Measurements from ENCODE around the gene CFAP91.

Gene CFAP91

DNA sequence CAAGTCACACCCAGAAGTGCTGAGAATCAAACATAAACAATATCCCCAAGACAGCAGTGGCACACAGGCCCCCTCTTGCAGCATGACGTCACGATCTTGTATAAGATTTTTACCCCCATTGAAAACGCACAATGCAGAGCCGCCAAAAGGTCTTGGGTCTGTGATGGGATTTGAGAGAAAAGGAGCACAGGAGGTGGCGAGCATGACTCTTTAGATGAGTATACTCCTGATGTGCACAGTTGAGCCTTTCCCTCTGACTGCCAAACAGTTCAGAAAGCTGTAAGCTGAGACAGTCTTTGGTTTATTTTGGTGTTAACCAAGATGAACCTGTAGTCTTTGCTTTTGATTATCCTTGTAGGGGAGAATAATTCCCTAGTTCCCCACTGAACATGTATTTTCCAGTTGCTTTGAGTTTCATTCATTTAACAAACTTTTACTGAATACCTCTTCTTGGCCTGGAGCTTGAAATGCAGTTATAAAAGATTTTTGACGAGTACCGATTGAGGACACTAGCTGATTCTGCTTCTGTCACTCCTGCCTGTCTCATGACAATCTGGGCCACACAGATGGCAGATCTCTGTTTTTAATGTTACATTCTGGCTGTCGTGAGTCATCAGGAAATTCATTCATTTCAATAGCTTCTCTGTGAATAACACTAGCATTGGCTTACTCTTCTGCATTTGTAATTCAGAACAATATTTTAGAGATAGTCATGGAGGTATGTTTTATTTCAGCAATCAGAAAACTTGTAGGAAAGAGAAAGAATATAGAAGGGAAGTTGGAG is 28.9 kb downstream of the CFAP91 start:
- H3K9ac ChIP-seq (ENCODE audit: low read length), result no peak overlapping the region
- H3K4me3 ChIP-seq (ENCODE audit: low read length), result no peak overlapping the region
- no peaks in the 10 kb centered on the region for H3K9me3 ChIP-seq (ENCODE audit: control insufficient read depth, low read length)
- no peaks in the 10 kb centered on the region for H3K4me1 ChIP-seq (ENCODE audit: control insufficient read depth, insufficient read depth, low read length)
- H3K36me3 ChIP-seq (ENCODE audit: control insufficient read depth, insufficient read depth, low read length), result no peaks in the 10 kb centered on the region
- H3K27me3 ChIP-seq (ENCODE audit: control insufficient read depth, insufficient read depth, low read length), result no peaks in the 10 kb centered on the region

DNA sequence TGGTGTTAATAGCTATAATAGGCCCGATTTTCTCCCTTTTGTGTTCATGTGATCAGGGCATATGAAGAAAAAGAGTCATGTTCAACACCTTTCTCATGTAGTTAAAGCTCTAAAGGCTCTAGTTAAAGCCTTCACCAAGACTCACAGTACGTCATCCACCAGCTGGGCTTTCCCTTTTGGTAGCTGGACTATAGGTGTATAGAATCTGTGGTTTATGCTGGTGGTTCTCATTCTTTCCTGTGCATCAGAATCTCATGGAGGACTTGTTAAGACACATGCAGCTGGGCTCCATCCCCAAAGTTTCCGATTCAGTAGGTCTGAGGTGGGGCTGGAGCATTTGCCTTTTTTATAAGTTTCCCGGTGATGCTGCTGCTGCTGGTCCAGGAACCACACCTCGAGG is 31.0 kb downstream of the CFAP91 start:
- no peak overlapping the region for H3K4me3 ChIP-seq (ENCODE audit: low read length)
- H3K36me3 ChIP-seq (ENCODE audit: control insufficient read depth, insufficient read depth, low read length), result no peaks in the 10 kb centered on the region
- no peaks in the 10 kb centered on the region for H3K4me1 ChIP-seq (ENCODE audit: control insufficient read depth, insufficient read depth, low read length)
- no peak overlapping the region for H3K9ac ChIP-seq (ENCODE audit: low read length)
- H3K9me3 ChIP-seq (ENCODE audit: control insufficient read depth, low read length), result no peaks in the 10 kb centered on the region
- no peaks in the 10 kb centered on the region for H3K27me3 ChIP-seq (ENCODE audit: control insufficient read depth, insufficient read depth, low read length)

- Histone ChIP-seq H3K9ac (ENCODE audit: low read length) (no peak overlapping the region), H3K27me3 (ENCODE audit: control insufficient read depth, insufficient read depth, low read length) (no peaks in the 10 kb centered on the region), H3K4me3 (ENCODE audit: low read length) (no peak overlapping the region), H3K4me1 (ENCODE audit: control insufficient read depth, insufficient read depth, low read length) (no peaks in the 10 kb centered on the region), H3K9me3 (ENCODE audit: control insufficient read depth, low read length) (no peaks in the 10 kb centered on the region), H3K36me3 (ENCODE audit: control insufficient read depth, insufficient read depth, low read length) (no peaks in the 10 kb centered on the region)
These were observed 35.9 kb downstream of the CFAP91 start for GRCh38 chr3:119738741-119739140.

DNA sequence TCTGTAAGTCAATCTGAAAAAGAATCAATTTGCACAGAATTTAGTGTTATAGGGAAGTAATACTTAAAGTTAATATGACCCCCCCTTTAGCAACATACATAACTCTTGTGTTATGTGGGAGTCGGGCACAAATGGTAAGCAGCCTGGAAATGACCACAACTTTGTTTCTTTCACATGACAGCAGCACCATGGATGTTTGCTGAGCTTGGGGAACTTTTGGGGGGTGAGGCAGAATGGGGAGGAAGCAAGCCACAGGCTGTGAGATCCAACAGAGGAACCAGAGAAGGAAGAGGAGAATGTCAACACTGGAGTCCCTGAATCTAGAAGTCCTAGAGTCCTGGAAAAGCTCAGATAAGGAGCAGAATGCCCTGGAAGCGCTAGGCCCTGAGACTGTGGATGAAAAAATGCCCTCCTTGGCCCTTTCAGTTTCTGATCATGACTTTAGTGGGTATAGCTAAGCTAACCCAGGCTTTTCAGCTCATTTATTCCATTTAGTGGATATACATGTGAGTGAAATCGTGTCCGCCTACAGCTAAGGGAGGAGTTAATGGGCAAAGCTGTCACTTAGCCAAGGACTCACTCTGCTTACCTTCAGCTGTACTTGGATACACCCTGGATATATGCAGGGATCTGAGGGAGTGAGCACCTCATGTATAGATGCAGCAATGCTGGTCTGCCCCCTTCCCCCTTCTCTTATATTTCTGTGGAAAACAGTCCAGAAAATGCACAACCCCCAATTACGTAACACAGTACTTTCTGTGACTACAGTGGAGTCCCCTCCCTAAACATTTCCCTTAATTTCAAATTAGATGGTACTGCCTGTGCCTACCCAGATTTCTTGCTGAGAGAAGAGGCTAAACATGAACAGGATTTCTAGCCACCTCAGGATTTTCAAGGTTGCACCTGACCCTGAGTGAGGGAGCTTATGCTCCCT is 39.1 kb downstream of the CFAP91 start:
- no peak overlapping the region for H3K9ac ChIP-seq (ENCODE audit: low read length)
- no peaks in the 10 kb centered on the region for H3K27me3 ChIP-seq (ENCODE audit: control insufficient read depth, insufficient read depth, low read length)
- H3K4me3 ChIP-seq (ENCODE audit: low read length), result no peak overlapping the region
- H3K4me1 ChIP-seq (ENCODE audit: control insufficient read depth, insufficient read depth, low read length), result no peaks in the 10 kb centered on the region
- H3K36me3 ChIP-seq (ENCODE audit: control insufficient read depth, insufficient read depth, low read length), result no peaks in the 10 kb centered on the region
- H3K9me3 ChIP-seq (ENCODE audit: control insufficient read depth, low read length), result no peaks in the 10 kb centered on the region

DNA sequence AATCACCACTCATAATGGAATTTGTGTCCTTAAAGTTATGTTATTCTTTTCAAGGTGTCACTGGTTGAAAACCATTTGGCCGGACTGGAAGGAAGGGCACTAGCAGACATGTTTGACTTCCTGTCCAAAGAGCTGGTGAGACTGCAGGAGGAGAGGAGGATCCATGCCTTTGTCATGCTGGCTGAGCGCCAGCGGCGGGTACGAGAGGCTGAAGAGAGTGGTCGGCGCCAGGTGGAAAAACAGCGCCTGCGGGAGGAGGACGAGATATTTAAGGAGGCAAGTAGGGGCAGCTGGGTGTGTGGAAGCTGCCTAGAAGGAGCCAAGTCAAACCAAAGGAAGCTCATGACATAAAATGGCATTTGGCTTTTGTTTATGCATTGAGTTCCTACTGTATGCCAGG is 41.1 kb downstream of the CFAP91 start:
- no peaks in the 10 kb centered on the region for H3K36me3 ChIP-seq (ENCODE audit: control insufficient read depth, insufficient read depth, low read length)
- no peaks in the 10 kb centered on the region for H3K27me3 ChIP-seq (ENCODE audit: control insufficient read depth, insufficient read depth, low read length)

DNA sequence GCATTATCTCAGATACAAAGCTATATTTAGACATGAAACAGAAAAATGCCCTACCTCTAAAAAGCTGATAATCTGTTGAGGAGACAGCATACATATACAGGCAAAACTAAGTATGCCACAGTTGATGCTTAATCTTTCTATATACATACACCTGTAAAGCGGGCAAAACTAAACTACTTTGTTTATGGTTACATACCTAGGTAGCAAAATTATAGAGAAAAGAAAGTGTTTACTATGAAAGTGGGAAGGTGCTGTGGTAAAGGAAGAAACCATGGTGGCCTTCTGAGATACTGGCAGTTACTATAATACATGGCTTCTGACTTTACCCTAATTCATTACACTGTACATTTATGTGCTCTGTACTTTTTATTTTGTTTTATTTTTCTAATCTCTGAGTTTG is 43.1 kb downstream of the CFAP91 start:
- no peaks in the 10 kb centered on the region for H3K36me3 ChIP-seq (ENCODE audit: control insufficient read depth, insufficient read depth, low read length)
- H3K9me3 ChIP-seq (ENCODE audit: control insufficient read depth, low read length), result no peaks in the 10 kb centered on the region
- H3K4me1 ChIP-seq (ENCODE audit: control insufficient read depth, insufficient read depth, low read length), result no peaks in the 10 kb centered on the region
- H3K27me3 ChIP-seq (ENCODE audit: control insufficient read depth, insufficient read depth, low read length), result no peaks in the 10 kb centered on the region
- H3K9ac ChIP-seq (ENCODE audit: low read length), result no peak overlapping the region
- H3K4me3 ChIP-seq (ENCODE audit: low read length), result no peak overlapping the region

More for the DNA sequence above, 41.1 kb downstream of the CFAP91 start:
- no peak overlapping the region for H3K9ac ChIP-seq (ENCODE audit: low read length)
- no peak overlapping the region for H3K4me3 ChIP-seq (ENCODE audit: low read length)
- H3K4me1 ChIP-seq (ENCODE audit: control insufficient read depth, insufficient read depth, low read length), result no peaks in the 10 kb centered on the region
- no peaks in the 10 kb centered on the region for H3K9me3 ChIP-seq (ENCODE audit: control insufficient read depth, low read length)

DNA sequence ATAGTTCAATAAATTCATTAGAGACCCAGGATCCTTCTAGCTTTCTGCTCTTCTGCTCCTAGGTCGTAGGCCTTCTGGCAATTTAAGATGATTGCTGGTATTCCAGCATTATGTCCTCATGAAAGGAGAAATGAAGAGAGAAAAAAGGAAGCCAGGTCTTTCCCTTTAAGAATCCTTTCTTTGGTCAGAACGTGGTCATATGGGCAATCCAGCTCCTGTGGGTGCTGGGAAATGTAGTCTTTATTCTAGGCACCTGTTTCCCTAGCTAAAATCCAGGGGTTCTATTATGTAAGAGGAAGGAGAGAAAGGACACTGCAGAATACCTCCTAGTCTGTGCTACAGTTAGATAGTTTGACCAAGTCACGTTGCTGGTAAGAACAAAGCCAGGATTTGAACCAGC is 43.6 kb downstream of the CFAP91 start:
- Histone ChIP-seq H3K36me3 (ENCODE audit: control insufficient read depth, insufficient read depth, low read length) (no peaks in the 10 kb centered on the region), H3K9ac (ENCODE audit: low read length) (no peak overlapping the region)

DNA sequence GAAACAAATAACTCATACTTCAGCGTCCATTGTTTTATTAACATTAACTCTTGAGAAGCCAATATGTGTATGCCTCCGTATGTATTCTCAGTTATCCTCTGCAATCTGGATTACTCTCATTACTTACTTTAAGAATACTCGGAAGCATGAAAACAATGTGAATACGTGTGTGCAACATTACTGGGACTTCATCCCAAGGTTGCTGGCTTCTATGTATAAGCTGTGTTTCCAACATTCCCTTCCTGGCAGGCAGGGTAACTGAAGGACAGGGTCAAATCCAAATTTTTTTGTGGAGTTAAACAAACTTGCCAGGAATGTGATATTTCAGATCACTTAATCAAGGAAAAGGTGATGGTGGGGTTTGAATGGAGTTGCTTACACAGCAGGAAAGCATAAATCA is 44.5 kb downstream of the CFAP91 start:
- H3K4me3 ChIP-seq (ENCODE audit: low read length), result no peak overlapping the region
- H3K9me3 ChIP-seq (ENCODE audit: control insufficient read depth, low read length), result no peaks in the 10 kb centered on the region
- H3K36me3 ChIP-seq (ENCODE audit: control insufficient read depth, insufficient read depth, low read length), result no peaks in the 10 kb centered on the region

More for the DNA sequence above, 43.6 kb downstream of the CFAP91 start:
- H3K27me3 ChIP-seq (ENCODE audit: control insufficient read depth, insufficient read depth, low read length), result no peaks in the 10 kb centered on the region
- no peaks in the 10 kb centered on the region for H3K4me1 ChIP-seq (ENCODE audit: control insufficient read depth, insufficient read depth, low read length)
- no peak overlapping the region for H3K4me3 ChIP-seq (ENCODE audit: low read length)
- no peaks in the 10 kb centered on the region for H3K9me3 ChIP-seq (ENCODE audit: control insufficient read depth, low read length)

GRCh38 chr3:119748991-119749390 is 46.2 kb downstream of the CFAP91 start:
- Histone ChIP-seq H3K4me3 (ENCODE audit: low read length) (no peak overlapping the region), H3K4me1 (ENCODE audit: control insufficient read depth, insufficient read depth, low read length) (no peaks in the 10 kb centered on the region), H3K27me3 (ENCODE audit: control insufficient read depth, insufficient read depth, low read length) (no peaks in the 10 kb centered on the region), H3K9ac (ENCODE audit: low read length) (no peak overlapping the region), H3K36me3 (ENCODE audit: control insufficient read depth, insufficient read depth, low read length) (no peaks in the 10 kb centered on the region), H3K9me3 (ENCODE audit: control insufficient read depth, low read length) (no peaks in the 10 kb centered on the region)

More for the DNA sequence above, 44.5 kb downstream of the CFAP91 start:
- Histone ChIP-seq H3K4me1 (ENCODE audit: control insufficient read depth, insufficient read depth, low read length) (no peaks in the 10 kb centered on the region), H3K9ac (ENCODE audit: low read length) (no peak overlapping the region), H3K27me3 (ENCODE audit: control insufficient read depth, insufficient read depth, low read length) (no peaks in the 10 kb centered on the region)

GRCh38 chr3:119751423-119751822 is 48.6 kb downstream of the CFAP91 start:
- Histone ChIP-seq H3K9me3 (ENCODE audit: control insufficient read depth, low read length) (no peaks in the 10 kb centered on the region), H3K9ac (ENCODE audit: low read length) (no peak overlapping the region), H3K27me3 (ENCODE audit: control insufficient read depth, insufficient read depth, low read length) (no peaks in the 10 kb centered on the region), H3K4me1 (ENCODE audit: control insufficient read depth, insufficient read depth, low read length) (no peaks in the 10 kb centered on the region), H3K36me3 (ENCODE audit: control insufficient read depth, insufficient read depth, low read length) (no peaks in the 10 kb centered on the region), H3K4me3 (ENCODE audit: low read length) (no peak overlapping the region)

All from mucosa of stomach (tissue), 1 donor.